GM12878 (cell line): ENCODE measurements around the gene PRDM15. TPM values are rescaled to one million over a fixed set of nuclear protein-coding genes. Genes with fewer than 3 reads are reported as not detected.

Source experiments
- ATAC-seq: fragments of 200-7000 bp; cut with Tn5 transposase; 3 replicates; pipeline ENCODE4 v1.9.1; 2020; ENCODE audit warnings: mild to moderate bottlenecking, moderate library complexity
- BruUV-seq: library from RNA; stranded (reverse); fragments of 400-500 nt; replicated peaks from 2 replicates; lab custom pipeline; 2021; lab: Mats Ljungman, UMichigan
- CTCF ChIA-PET: fragments of 300-600 bp; sonication (Branson Sonifier 250); formaldehyde crosslinking; extraction: SDS; loops from one replicate; lab custom pipeline; 2021; ENCODE audit warnings: inconsistent platforms; lab: Yijun Ruan, JAX
- POLR2A ChIA-PET: fragments of 350-600 bp; formaldehyde crosslinking; extraction: SDS; loops from one replicate; lab custom pipeline; 2021; ENCODE audit warnings: inconsistent platforms; lab: Charles Lee
- RAD21 ChIA-PET: fragments of 300-600 bp; sonication (Branson Sonifier 250); formaldehyde crosslinking; loops from one replicate; lab custom pipeline; 2023; ENCODE audit warnings: antibody characterized with exemption; ENCODE audit not compliant: unreplicated experiment; lab: Charles Lee
- SMC1A ChIA-PET: fragments of 300-600 bp; sonication (Branson Sonifier 250); formaldehyde crosslinking; loops from one replicate; lab custom pipeline; 2023; ENCODE audit not compliant: unreplicated experiment, uncharacterized antibody; lab: Charles Lee
- DNase-seq: peaks from one replicate; pipeline ENCODE4 v3.0.0-alpha.2; 2011; ENCODE audit warnings: low read depth, low spot score
- FAIRE-seq: peaks from 3 replicates; lab custom pipeline; 2011; peaks lifted over from hg19 to GRCh38; lab: Jason Lieb, UNC
- H2AFZ ChIP-seq: 2 replicates; pipeline ENCODE4 v1.6.0; 2011; ENCODE audit warnings: low read depth, low read length, control low read depth; ENCODE audit not compliant: control insufficient read depth
- H3K27ac ChIP-seq: 2 replicates; pipeline ENCODE4 v1.5.1; 2011; ENCODE audit warnings: control low read depth; ENCODE audit not compliant: control insufficient read depth, insufficient read depth
- H3K27me3 ChIP-seq, 2 experiments: replicated peaks in 1 of 2; 2 replicates each; pipeline versions ENCODE4 v1.6.0 to v1.6.1; 2011; ENCODE audit warnings: low read length in 1 of 2; ENCODE audit not compliant: control insufficient read depth in 2 of 2, insufficient read depth in 2 of 2
- H3K36me3 ChIP-seq, 2 experiments: 2 replicates each; pipeline ENCODE4 v1.5.1; 2011; ENCODE audit warnings: low read length in 1 of 2; ENCODE audit not compliant: control insufficient read depth in 2 of 2, insufficient read depth in 2 of 2
- H3K4me1 ChIP-seq: 2 replicates; pipeline ENCODE4 v1.6.1; 2011; ENCODE audit warnings: mild to moderate bottlenecking, low read length, moderate library complexity, mixed read lengths; ENCODE audit not compliant: control insufficient read depth, insufficient read depth
- H3K4me2 ChIP-seq: 2 replicates; pipeline ENCODE4 v1.6.0; 2011; ENCODE audit warnings: control low read depth; ENCODE audit not compliant: control insufficient read depth, insufficient read depth
- H3K4me3 ChIP-seq: fragments of 200-600 bp; sonication (generic); 2 replicates; pipeline ENCODE4 v1.5.1; 2016
- H3K79me2 ChIP-seq: 2 replicates; pipeline ENCODE4 v1.6.0; 2011; ENCODE audit warnings: low read length; ENCODE audit not compliant: control insufficient read depth, insufficient read depth
- H3K9ac ChIP-seq: 2 replicates; pipeline ENCODE4 v1.8.0; 2011; ENCODE audit warnings: low read length, control low read depth, mixed read lengths; ENCODE audit not compliant: control insufficient read depth, insufficient read depth
- H3K9me3 ChIP-seq: replicated peaks from 3 replicates; pipeline ENCODE4 v1.5.1; 2011; ENCODE audit warnings: mild to moderate bottlenecking, low read length; ENCODE audit not compliant: control insufficient read depth, insufficient read depth
- H4K20me1 ChIP-seq: 2 replicates; pipeline ENCODE4 v1.6.0; 2011; ENCODE audit not compliant: control insufficient read depth, insufficient read depth
- CREB1 ChIP-seq: IDR thresholded peaks from 2 replicates; pipeline ENCODE4 v1.6.1; 2012; ENCODE audit warnings: low read depth, mild to moderate bottlenecking, inconsistent platforms
- KLF5 ChIP-seq: fragments of 450-650 bp; IDR thresholded peaks from 2 replicates; pipeline ENCODE4 v1.6.1; 2014; ENCODE audit warnings: mild to moderate bottlenecking; ENCODE audit not compliant: partially characterized antibody
- RBBP5 ChIP-seq: fragments of 200-600 bp; sonication (generic); conservative IDR thresholded peaks from 2 replicates; pipeline ENCODE4 v1.6.1; 2016
- SRF ChIP-seq, 2 experiments: IDR thresholded peaks; 2 replicates each; pipeline ENCODE4 v1.6.1; 2011; ENCODE audit warnings: low read depth in 2 of 2, low read length in 2 of 2, mild to moderate bottlenecking in 1 of 2, moderate library complexity in 1 of 2
- WRNIP1 ChIP-seq: IDR thresholded peaks from 2 replicates; pipeline ENCODE4 v1.6.1; 2011; ENCODE audit warnings: low read depth, low read length, improper control_type of control experiment, borderline replicate concordance
- ZBED1 ChIP-seq: IDR thresholded peaks from 2 replicates; pipeline ENCODE4 v1.6.1; 2016; ENCODE audit warnings: borderline replicate concordance
- WGBS: methylation state at CpG from one replicate; pipeline ENCODE4 v1.1.6; 2016; ENCODE audit warnings: low lambda C conversion rate; ENCODE audit not compliant: insufficient replicate concordance, insufficient coverage; ENCODE audit errors: missing lambda C conversion rate; 5-methylcytosine and 5-hydroxymethylcytosine counted together
- in situ Hi-C: fragments of 300-500 bp; cut with MboI; formaldehyde crosslinking; loops from 9 replicates; pipeline ENCODE4 v1.14.3; 2018; ENCODE audit warnings: mixed read lengths
- intact Hi-C: fragments of 100-400 bp; cut with micrococcal nuclease; formaldehyde crosslinking; loops from one replicate; pipeline ENCODE4 v1.14.2; 2022; ENCODE audit not compliant: unreplicated experiment
- polyA plus RNA-seq, 11 experiments: library from polyadenylated mRNA; depleted of rRNA in 4 of 11; unstranded in 6 of 11; stranded (reverse) in 5 of 11; fragments of >200 nt; fragmentation: Nextera tagmentation in 4 of 11; fragmentation: Illumina TruSeq in 1 of 11; extraction: Ambion mirVana in 4 of 11; extraction: Trizol in 1 of 11; gene quantifications; 1 replicate in 1 of 11; 2 replicates in 10 of 11; pipeline versions ENCODE4 v1.2.1 to v1.2.3, GENCODE V29; 2011 to 2016; ENCODE audit warnings: inconsistent platforms in 2 of 11, missing spikeins in 2 of 11, low read depth in 1 of 11
- total RNA-seq, 4 experiments: library from RNA; depleted of rRNA in 3 of 4; stranded (reverse); fragments of >200 nt in 3 of 4; fragmentation: Illumina TruSeq in 1 of 4; extraction: Trizol in 1 of 4; gene quantifications; 2 replicates each; pipeline versions ENCODE4 v1.2.1 to v1.2.3, GENCODE V29; 2013 to 2021
- TF ChIP-seq, protein P1 (sequence below): fragments of 450-650 bp; formaldehyde crosslinking; IDR thresholded peaks from 2 replicates; pipeline ENCODE4 v1.4.0; 2020; ENCODE audit warnings: mild to moderate bottlenecking, moderate library complexity

PRDM15 gene
- total and polyA plus RNA-seq, 10 of the 15 experiments (the other 5 are each of a cell fraction or from before 2014, with no cell fraction given): 2.2 to 16.0 (median 8.6) TPM

DNA sequence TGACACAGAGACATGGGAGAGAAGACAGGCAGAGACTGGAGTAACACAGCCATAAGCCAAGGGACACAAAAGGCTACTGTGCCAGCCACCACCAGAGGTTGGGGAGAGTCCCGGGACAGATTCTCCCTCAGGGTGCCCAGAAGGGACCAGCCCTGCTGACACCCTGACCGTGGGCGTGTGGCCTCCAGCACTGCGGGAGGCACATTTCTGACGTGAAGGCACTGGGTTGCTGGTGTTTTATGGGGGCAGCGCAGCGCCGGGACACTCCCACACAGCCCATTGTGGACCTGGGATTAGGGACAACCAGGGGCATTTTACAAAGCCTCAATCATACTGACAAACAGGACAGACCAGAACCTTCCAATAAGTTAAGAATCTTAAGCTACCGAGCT is 26.2 kb downstream of the PRDM15 start (continued):
- TF ChIP-seq, protein P1, sequence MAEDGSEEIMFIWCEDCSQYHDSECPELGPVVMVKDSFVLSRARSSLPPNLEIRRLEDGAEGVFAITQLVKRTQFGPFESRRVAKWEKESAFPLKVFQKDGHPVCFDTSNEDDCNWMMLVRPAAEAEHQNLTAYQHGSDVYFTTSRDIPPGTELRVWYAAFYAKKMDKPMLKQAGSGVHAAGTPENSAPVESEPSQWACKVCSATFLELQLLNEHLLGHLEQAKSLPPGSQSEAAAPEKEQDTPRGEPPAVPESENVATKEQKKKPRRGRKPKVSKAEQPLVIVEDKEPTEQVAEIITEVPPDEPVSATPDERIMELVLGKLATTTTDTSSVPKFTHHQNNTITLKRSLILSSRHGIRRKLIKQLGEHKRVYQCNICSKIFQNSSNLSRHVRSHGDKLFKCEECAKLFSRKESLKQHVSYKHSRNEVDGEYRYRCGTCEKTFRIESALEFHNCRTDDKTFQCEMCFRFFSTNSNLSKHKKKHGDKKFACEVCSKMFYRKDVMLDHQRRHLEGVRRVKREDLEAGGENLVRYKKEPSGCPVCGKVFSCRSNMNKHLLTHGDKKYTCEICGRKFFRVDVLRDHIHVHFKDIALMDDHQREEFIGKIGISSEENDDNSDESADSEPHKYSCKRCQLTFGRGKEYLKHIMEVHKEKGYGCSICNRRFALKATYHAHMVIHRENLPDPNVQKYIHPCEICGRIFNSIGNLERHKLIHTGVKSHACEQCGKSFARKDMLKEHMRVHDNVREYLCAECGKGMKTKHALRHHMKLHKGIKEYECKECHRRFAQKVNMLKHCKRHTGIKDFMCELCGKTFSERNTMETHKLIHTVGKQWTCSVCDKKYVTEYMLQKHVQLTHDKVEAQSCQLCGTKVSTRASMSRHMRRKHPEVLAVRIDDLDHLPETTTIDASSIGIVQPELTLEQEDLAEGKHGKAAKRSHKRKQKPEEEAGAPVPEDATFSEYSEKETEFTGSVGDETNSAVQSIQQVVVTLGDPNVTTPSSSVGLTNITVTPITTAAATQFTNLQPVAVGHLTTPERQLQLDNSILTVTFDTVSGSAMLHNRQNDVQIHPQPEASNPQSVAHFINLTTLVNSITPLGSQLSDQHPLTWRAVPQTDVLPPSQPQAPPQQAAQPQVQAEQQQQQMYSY (CRISPR knock-in tag): no peak

DNA sequence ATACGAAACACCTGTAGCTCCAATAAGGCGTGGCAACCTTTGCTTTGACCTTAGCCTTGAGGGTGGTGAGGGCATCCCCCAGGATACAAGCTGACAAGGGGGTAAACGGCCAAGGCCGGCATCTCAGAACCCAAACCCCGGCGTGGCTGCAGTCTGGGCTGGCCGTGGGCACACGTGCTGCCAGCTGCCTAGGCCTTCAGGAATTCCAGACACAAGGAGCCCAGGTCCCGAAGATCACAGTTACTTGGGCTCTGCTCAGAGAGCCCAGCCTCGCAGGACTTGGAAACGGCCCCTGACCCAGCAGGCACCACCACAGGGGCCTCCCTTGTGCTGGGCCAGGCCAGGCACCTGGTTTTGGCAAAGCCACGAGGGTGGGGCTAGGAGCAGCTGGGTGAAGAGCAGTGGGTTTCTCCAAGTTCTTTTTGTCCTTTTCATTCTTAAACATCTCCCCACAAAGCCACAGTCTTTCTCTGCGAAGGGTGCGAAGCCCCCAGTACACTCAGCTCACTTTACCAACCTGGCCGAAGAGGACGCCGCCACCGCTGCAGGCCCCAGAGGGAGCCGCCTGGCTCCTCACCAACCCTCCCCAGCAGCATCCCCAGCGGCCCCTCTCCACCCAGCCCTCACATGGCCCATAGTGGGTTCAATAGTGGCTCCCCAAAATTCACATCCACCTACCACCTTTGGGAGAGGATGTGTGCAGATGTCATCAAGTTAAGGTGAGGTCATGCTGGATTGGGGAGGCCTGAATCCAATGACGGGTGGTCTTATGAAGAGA is 26.8 kb downstream of the PRDM15 start:
- no peak for ATAC-seq

More for the DNA sequence above, 26.8 kb downstream of the PRDM15 start:
- H3K4me1 ChIP-seq: no peaks in the 10 kb centered on the region
- no peaks in the 10 kb centered on the region for H4K20me1 ChIP-seq
- no peak overlapping the region for H3K4me2 ChIP-seq
- DNase-seq (no peak), FAIRE-seq (no peak)
- peaks cover 22 to 32% of the 10 kb centered on the region in 2 experiments for H3K36me3 ChIP-seq
- H3K9me3 ChIP-seq: no peaks in the 10 kb centered on the region
- intact Hi-C loops: no loop called here
- ChIA-PET CTCF (no interaction called here), SMC1A (interaction anchor here (1.0 to 1.3 kb wide), 2 partner anchors 9 to 26 kb away, joined by 3 to 4 read pairs; no protein-coding TSS in a partner anchor), RAD21 (no interaction called here)
- no peaks in the 10 kb centered on the region for H3K27me3 ChIP-seq
- no peak overlapping the region for H2AFZ ChIP-seq
- H3K9ac ChIP-seq: no peak overlapping the region
- no peak overlapping the region for H3K27ac ChIP-seq
- H3K4me3 ChIP-seq: no peak overlapping the region
- TF ChIP-seq KLF5: no peak
- no peak for TF ChIP-seq RBBP5
- no peak for TF ChIP-seq WRNIP1
- TF ChIP-seq SRF (IDR thresholded peaks at IDR 0.05; ENCODE audit: low read depth in 2 of 2, low read length in 2 of 2): no peak
- TF ChIP-seq ZBED1: no peak
- TF ChIP-seq CREB1: no peak
- TF ChIP-seq, all 136 proteins: peak for 0
- BruUV-seq: no TSS peak
- in situ Hi-C loops: no loop called here
- no peaks in the 10 kb centered on the region for H3K79me2 ChIP-seq
- 90% methylated on average over 21 of the region's 21 CpGs for WGBS
- POLR2A ChIA-PET: no interaction called here
